Activated B cell treated with CpG ODN at 0.5 μM for 24 hours (primary cell): ENCODE measurements around the gene CAND2. TPM values are rescaled to one million over a fixed set of nuclear protein-coding genes. Genes with fewer than 3 reads are reported as not detected.

ENCODE experiments used
- ATAC-seq: fragments of 200-7000 bp; cut with Tn5 transposase; one replicate; pipeline ENCODE4 v1.10.0; 2021; ENCODE audit warnings: low read depth, mild to moderate bottlenecking, moderate library complexity
- CTCF ChIA-PET: fragments of 350-600 bp; sonication (Branson Sonifier 250); formaldehyde crosslinking; loops from one replicate; lab custom pipeline; 2021; ENCODE audit warnings: antibody characterized with exemption; lab: Charles Lee
- POLR2A ChIA-PET: fragments of 350-600 bp; sonication (Branson Sonifier 250); formaldehyde crosslinking; loops from one replicate; lab custom pipeline; 2021; ENCODE audit warnings: antibody characterized with exemption; lab: Charles Lee
- DNase-seq: peaks from one replicate; pipeline ENCODE4 v3.0.0; 2022
- H3K27ac Mint-ChIP-seq: one replicate; pipeline ENCODE4 v1.8.0; 2020; ENCODE audit warnings: mixed read lengths
- H3K27me3 Mint-ChIP-seq: one replicate; pipeline ENCODE4 v1.8.0; 2021; ENCODE audit warnings: mixed read lengths
- H3K36me3 Mint-ChIP-seq: one replicate; pipeline ENCODE4 v1.8.0; 2021; ENCODE audit warnings: low read depth, mixed read lengths
- H3K4me1 Mint-ChIP-seq: one replicate; pipeline ENCODE4 v1.8.0; 2021; ENCODE audit warnings: mixed read lengths
- H3K4me3 Mint-ChIP-seq: one replicate; pipeline ENCODE4 v1.8.0; 2020; ENCODE audit warnings: mild to moderate bottlenecking, mixed read lengths
- H3K9me3 Mint-ChIP-seq: one replicate; pipeline ENCODE4 v1.8.0; 2020; ENCODE audit warnings: mixed read lengths
- intact Hi-C: fragments of 100-400 bp; cut with micrococcal nuclease; formaldehyde crosslinking; loops from one replicate; pipeline ENCODE4 v1.15.1; 2024
- total RNA-seq: library from RNA; stranded (reverse); gene quantifications from 2 replicates; pipeline ENCODE4 v1.2.3, GENCODE V29; 2022
- TF ChIP-seq, protein P1 (sequence below): fragments of 200-600 bp; IDR thresholded peaks from one replicate; pipeline ENCODE4 v1.8.0; 2022; ENCODE audit warnings: antibody characterized with exemption, mild to moderate bottlenecking

The CAND2 gene
- total RNA-seq, 1 donor from 2014 or later, result 0.42 TPM

- Mint-ChIP-seq H3K36me3 (no peaks in the 10 kb centered on the region), H3K4me3 (no peak overlapping the region), H3K27ac (no peak overlapping the region), H3K9me3 (no peaks in the 10 kb centered on the region), H3K27me3 (no peaks in the 10 kb centered on the region), H3K4me1 (peaks cover 13% of the 10 kb centered on the region)
- DNase-seq (no peak), ATAC-seq (no peak)
- CTCF ChIA-PET, result no interaction called here
- POLR2A ChIA-PET, result interaction anchor here (1.6 kb wide), 1 partner anchor 26 kb away, joined by 4 read pairs; no protein-coding TSS in a partner anchor
- TF ChIP-seq, protein P1, sequence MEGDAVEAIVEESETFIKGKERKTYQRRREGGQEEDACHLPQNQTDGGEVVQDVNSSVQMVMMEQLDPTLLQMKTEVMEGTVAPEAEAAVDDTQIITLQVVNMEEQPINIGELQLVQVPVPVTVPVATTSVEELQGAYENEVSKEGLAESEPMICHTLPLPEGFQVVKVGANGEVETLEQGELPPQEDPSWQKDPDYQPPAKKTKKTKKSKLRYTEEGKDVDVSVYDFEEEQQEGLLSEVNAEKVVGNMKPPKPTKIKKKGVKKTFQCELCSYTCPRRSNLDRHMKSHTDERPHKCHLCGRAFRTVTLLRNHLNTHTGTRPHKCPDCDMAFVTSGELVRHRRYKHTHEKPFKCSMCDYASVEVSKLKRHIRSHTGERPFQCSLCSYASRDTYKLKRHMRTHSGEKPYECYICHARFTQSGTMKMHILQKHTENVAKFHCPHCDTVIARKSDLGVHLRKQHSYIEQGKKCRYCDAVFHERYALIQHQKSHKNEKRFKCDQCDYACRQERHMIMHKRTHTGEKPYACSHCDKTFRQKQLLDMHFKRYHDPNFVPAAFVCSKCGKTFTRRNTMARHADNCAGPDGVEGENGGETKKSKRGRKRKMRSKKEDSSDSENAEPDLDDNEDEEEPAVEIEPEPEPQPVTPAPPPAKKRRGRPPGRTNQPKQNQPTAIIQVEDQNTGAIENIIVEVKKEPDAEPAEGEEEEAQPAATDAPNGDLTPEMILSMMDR, result no peak
- intact Hi-C loops, result loop anchor here (10.0 kb wide), 1 partner anchor 329 kb away; the partner anchor contains the start of gene TSEN2
These were observed 17.5 kb downstream of the CAND2 start for GRCh38 chr3:12813967-12814366.

GRCh38 chr3:12815078-12815477 lies 18.6 kb downstream of the CAND2 start:
- no peak overlapping the region for H3K4me3 Mint-ChIP-seq
- intact Hi-C loops, result loop anchor here (10.0 kb wide), 1 partner anchor 330 kb away; the partner anchor contains the start of gene TSEN2
- H3K27me3 Mint-ChIP-seq, result no peaks in the 10 kb centered on the region
- no peaks in the 10 kb centered on the region for H3K9me3 Mint-ChIP-seq
- ChIA-PET POLR2A (no interaction called here), CTCF (no interaction called here)
- peaks cover 10% of the 10 kb centered on the region for H3K4me1 Mint-ChIP-seq
- H3K36me3 Mint-ChIP-seq, result no peaks in the 10 kb centered on the region
- DNase-seq, result no peak
- TF ChIP-seq, protein P1, result no peak
- no peak for ATAC-seq
- no peak overlapping the region for H3K27ac Mint-ChIP-seq

DNA sequence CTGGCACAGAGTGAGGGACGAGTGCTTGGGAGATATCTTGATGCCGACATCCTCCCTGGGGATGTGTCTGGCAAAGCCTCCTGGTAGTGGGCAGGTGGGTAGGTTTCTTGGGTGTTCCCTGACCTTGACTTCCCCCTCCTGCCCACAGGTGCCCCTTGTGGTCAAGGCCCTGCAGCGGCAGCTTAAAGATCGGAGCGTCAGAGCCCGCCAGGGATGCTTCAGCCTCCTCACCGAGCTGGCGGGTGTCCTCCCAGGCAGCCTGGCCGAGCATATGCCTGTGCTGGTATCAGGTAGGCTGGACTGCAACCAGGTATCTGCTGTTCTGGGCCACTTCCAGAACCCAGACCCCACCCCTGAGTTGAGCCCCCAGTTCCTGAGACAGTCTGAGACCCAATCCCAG lies 19.2 kb downstream of the CAND2 start:
- intact Hi-C loops, result loop anchor here (10.0 kb wide), 1 partner anchor 331 kb away; the partner anchor contains the start of gene TSEN2
- CTCF ChIA-PET, result no interaction called here
- POLR2A ChIA-PET, result no interaction called here
- peaks cover 6% of the 10 kb centered on the region for H3K4me1 Mint-ChIP-seq
- H3K27ac Mint-ChIP-seq, result no peak overlapping the region
- no peaks in the 10 kb centered on the region for H3K27me3 Mint-ChIP-seq
- DNase-seq (no peak), ATAC-seq (no peak)
- TF ChIP-seq, protein P1, result no peak
- H3K9me3 Mint-ChIP-seq, result no peaks in the 10 kb centered on the region
- H3K4me3 Mint-ChIP-seq, result no peak overlapping the region
- no peaks in the 10 kb centered on the region for H3K36me3 Mint-ChIP-seq

DNA sequence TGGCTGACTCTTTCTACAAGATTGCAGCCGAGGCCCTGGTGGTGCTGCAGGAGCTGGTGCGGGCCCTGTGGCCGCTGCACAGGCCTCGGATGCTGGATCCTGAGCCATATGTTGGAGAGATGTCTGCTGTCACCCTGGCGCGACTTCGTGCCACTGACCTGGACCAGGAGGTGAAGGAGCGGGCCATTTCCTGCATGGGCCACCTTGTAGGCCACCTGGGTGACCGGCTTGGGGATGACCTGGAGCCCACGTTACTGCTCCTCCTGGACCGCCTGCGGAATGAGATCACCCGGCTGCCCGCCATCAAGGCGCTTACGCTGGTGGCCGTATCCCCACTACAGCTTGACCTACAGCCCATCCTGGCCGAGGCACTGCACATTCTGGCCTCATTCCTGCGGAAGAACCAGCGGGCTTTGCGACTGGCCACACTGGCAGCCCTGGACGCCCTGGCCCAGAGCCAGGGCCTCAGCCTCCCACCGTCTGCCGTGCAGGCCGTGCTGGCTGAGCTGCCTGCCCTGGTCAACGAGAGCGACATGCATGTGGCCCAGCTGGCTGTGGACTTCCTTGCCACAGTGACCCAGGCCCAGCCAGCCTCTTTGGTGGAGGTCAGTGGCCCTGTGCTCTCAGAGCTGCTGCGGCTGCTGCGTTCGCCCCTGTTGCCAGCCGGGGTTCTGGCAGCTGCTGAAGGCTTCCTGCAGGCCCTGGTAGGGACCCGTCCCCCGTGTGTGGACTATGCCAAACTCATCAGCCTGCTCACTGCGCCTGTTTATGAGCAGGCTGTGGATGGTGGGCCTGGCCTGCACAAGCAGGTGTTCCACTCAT lies 20.3 kb downstream of the CAND2 start:
- DNase-seq (no peak), ATAC-seq (no peak)
- Mint-ChIP-seq H3K4me1 (peaks cover 5% of the 10 kb centered on the region), H3K4me3 (no peak overlapping the region), H3K9me3 (no peaks in the 10 kb centered on the region), H3K27me3 (no peaks in the 10 kb centered on the region), H3K36me3 (no peaks in the 10 kb centered on the region), H3K27ac (no peak overlapping the region)
- ChIA-PET CTCF (no interaction called here), POLR2A (no interaction called here)
- intact Hi-C loops, result loop anchor here (10.0 kb wide), 1 partner anchor 332 kb away; the partner anchor contains the start of gene TSEN2
- TF ChIP-seq, protein P1, result no peak

DNA sequence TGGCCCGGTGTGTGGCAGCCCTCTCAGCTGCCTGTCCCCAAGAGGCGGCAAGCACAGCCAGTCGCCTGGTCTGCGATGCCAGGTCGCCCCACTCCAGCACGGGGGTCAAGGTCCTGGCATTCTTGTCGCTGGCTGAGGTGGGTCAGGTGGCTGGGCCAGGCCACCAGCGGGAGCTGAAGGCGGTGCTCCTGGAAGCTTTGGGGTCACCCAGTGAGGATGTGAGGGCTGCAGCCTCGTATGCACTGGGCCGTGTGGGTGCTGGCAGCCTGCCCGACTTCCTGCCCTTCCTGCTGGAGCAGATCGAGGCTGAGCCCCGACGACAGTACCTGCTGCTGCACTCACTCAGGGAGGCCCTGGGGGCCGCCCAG lies 20.8 kb downstream of the CAND2 start:
- Mint-ChIP-seq H3K27ac (no peak overlapping the region), H3K4me3 (no peak overlapping the region), H3K27me3 (no peaks in the 10 kb centered on the region), H3K4me1 (peaks cover 5% of the 10 kb centered on the region), H3K9me3 (no peaks in the 10 kb centered on the region), H3K36me3 (no peaks in the 10 kb centered on the region)
- intact Hi-C loops, result loop anchor here (10.0 kb wide), 1 partner anchor 333 kb away; the partner anchor contains the start of gene TSEN2
- DNase-seq (no peak), ATAC-seq (no peak)
- ChIA-PET POLR2A (no interaction called here), CTCF (no interaction called here)
- TF ChIP-seq, protein P1, result no peak
